HG02885 (cell line): Measurements from ENCODE around the gene RPS21.
A peak's percentile ranks its signal among the peaks of the same experiment; 100 is the strongest.

Source experiments
- ATAC-seq: cut with Tn5 transposase; IDR thresholded peaks from one replicate; pipeline ENCODE4 v1.9.1; 2021; ENCODE audit warnings: mild to moderate bottlenecking; ENCODE audit not compliant: unreplicated experiment, poor library complexity

Gene RPS21

DNA sequence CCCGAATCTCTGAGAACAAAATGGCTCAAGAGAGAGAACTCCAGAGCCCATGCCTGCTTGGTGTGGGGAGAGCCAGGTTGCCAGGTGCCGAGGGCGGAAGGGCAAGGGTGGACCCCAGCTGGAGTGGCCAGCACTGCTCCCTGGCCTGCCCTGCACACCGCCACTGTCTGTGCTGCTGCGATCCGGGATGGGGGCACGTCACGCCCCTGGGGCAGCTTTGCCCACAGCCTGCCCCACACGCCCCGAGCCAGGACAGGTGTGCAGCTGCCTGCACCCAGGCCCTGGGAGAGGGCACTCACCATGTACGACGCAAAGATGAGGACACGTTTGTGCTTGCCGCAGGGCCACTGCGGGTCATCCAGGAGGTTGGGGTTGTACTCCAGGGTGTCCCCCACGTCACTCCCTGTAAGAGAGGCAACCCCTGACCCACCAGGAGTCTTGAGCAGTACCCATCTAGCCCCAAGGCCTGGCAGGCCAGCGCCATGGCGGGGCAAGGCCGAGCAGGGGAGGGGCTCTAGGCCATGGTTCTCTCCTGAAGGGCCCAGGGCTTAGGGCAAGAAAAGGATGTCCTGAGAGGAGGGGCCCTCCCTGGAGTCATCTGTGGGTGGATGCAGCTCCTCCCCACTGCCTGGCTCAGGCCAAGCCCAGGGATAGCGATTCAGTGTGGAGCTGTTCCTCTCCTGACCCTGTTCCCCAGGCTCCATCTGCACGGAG, 5.9 kb downstream of the RPS21 start:
- no peak for ATAC-seq

DNA sequence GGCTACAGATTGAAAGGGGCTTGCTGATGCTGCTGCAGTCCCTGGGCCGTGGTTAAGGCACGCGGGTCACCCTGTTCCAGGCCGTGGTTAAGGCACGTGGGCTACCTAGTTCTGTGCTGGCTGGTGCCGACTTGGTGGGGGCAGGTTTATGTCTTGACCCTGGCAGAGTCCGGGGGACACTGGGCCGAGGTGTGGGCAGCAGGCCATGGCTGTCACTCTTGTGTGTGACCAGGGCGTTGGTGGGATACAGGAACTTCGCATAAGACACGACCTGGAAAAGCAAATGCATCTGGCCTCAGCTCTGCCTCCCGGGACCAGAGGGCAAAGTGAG, 6.4 kb downstream of the RPS21 start:
- no peak for ATAC-seq

DNA sequence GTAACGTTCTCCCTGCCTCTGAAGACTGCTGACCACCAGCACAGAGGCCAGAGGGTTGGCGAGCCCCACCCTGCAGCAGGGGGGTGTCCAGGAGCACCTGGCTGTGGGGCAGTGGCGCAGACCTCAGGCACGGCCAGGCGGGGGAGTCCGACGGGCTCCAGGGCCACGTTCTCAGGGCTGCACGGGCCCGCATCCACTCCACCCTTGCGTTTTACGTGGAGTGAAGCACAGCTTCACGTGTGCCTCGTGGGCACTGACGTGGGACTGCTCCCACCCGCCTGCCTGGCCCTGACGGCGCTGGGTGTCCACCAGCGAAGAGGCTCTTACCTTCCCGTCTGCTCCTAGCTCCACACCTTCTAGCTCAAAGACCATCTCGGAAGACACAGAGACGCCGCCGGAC, 6.9 kb downstream of the RPS21 start:
- ATAC-seq: no peak

DNA sequence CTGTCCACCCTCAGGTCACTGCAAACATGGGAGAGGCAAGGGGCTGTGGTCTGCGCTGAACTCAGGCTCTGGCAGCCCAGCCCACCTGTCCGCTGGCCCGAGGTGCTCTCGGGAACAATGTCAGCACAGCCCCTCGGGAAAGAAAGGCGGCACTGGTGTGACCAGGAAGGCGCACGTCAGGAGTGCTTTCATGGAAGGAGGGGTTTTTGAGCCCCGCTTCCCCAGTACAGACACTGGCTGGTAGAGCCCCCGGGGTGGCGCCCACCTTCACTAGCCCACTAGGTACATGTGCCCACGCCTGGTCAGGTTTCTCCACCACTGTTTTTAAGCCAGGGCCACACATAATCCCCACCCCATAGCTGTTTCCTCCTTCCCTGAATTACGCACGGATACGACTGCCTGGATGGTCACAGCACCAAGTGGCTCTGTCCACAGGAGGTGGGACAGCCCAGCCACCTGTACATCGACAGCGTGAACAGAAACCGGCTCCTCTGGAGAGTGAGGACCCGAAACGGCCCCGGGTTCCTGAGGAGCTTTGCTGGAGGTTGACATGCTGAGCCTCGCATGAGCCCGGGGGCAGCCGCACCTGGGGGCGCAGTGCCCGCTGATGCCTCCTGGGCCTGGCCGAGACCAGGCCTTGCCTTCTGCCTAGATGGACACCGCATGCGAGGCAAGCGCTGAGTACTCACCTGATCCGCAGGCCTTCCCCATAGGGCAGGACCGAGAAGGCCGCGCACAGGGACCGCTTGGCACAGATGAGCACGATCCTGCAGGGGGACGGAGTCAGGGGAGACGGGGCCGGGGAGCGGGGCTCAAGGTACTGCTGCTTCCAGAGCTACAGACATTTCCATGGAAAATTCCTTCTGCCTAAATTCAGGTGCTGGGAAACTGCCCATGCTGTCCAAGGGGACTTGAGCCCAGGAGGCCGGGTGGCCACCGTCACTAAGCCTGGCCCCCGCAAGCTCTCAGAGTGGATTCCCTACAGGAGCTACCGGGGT, 7.6 kb downstream of the RPS21 start:
- no peak for ATAC-seq

DNA sequence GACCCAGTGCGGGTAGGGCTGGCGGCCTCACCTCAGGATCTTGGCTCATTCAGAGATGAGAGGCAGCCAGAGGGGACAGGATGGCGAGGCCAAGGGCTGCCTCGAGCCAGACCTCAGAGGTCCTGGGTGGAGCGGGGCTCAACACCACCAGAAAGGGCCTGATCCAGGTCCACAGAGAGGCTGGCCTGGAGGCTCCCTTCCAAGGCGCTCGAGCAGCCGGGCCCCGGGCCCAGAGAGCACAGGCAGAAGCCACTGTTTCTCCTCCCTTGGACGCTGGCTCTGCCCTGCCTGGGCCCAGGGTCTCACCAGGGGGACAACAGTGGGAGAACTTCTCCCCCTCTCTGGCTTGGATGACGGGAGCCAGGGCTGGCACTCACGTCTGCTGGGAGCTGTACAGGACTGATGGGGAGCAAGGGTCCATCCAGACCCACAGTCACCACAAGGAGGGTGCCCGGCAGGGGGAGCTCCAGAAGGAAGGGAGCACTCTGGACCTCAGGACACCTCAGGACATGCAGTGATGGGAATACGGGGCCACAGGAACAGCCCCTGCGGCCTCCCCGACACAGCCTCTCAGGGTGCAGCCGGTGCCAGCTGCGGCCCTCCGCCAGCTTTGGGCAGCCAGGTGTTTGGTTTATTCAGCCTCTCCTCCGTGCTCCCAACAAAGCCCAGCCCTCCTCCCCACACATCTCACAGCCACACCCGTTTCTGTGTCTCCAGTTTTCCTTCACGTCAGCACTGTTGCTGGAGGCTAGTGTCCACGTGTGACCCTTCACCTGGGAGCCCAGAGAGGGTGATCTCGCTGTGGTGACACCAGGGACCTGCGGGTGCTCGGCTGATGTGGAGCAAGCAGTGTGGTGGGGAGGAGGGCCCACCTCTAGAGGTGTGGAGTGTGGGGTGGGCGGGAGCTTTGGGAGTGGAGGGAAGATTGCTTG, 8.7 kb downstream of the RPS21 start:
- ATAC-seq: no peak

DNA sequence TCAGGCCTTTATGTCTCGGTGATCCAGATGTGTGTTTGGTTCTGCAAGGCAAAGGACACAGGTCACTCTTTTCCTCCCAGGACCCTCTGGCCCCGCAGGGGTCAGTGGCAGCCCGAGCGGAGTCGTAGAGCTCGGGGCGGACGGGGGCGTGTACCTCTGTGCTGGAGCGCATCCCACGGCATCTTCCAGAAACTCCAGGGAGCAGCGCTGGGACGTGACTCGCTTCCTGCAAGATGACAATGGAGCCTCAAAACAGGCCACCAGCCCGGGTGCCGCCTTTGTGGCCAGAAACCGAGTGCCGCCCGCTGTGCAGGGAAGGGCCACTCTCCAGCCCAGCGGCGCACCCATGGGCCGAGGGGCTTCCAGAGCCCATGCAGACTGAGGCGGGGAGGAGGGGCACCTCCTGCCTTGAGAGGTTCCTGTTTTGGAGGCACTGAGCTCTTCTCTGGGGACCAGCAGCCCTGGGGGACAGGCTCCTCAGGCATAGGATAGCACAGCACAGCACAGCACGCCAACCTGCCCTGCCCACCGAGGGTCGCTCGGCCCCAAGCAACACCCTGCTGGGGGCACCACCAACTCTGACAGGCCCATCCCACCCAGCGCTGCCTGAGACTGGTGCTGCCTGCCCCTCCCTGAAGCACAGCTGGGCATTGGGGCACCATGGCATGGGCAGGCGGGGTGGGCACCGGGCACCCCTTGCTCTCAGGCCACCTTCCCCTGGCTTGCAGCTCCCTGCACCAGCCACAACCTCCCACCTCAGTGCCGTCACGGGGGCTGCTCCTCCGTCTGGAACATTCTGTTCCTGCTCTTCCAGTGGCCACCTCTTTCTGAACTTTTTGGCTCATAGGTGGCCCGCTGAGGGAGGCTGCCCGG, 9.7 kb downstream of the RPS21 start:
- no peak for ATAC-seq

DNA sequence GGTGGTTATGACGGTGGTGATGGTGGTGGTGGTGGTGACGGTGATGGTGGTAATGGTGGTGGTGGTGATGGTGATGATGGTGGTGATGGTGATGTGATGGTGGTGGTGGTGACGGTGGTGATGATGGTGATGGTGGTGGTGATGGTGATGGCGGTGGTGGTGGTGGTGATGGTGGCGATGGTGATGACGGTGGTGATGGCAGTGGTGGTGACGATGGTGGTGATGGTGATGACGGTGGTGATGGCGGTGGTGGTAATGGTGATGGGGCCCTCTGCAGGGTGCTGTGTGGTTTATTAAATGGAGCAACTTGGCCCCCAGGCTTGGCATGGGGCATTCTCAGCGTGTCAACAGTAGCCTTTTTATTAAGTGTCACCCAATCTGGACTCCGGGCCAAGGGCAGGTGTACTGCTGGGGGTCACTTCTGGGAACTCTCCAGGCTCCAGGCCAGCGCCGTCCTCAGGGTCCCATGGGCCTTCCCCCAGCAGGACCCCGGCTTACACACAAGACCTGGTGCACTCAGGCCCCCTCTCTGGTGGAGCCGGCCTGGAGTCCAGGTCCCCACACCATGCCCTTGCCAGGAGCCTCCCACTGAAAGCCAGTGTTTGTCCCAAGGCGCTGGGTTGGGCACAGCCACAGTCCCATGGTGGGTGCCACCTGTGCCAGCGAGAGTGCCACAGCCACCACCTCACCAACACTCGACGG, 11.4 kb downstream of the RPS21 start:
- no peak for ATAC-seq

DNA sequence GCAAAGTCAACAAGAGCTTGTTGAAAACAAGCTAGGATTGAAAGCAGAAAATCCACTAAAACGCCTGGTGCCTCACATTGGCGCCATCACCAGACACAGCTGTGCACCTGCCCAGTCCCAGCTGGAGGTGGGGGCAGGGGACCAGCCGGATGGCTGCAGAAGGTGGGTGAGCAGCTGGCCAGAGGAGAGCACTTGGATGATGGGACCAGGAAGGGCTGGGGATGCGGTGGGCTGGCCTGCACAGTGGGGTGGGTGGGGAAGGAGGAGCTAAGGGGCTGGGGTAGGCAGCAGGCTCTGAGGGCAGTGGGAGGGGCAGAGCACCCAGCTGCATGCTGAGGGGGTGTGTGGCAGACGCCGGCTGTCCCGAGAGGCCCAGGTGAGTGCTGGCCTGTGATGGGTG, 13.1 kb downstream of the RPS21 start:
- no peak for ATAC-seq

DNA sequence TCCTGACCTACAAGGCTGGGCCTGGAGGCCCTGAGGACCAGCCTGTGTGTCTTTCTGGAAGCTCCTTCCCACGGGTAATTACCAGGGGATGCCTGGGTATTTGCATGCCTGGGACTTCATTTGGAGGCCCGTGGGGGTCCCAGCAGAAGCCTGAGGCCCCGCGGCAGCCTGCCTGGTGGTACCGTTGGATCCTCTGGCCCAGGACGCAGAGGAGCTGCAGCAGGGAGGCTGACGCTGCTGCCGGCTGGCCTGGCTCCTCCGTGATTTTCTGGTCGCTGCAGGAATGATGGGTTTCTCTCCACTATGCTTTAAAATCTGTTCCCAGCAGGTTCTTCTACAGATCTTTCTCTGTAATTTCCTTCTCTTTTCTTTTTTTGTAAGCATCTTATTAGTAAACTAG, 13.6 kb downstream of the RPS21 start:
- ATAC-seq: no peak

DNA sequence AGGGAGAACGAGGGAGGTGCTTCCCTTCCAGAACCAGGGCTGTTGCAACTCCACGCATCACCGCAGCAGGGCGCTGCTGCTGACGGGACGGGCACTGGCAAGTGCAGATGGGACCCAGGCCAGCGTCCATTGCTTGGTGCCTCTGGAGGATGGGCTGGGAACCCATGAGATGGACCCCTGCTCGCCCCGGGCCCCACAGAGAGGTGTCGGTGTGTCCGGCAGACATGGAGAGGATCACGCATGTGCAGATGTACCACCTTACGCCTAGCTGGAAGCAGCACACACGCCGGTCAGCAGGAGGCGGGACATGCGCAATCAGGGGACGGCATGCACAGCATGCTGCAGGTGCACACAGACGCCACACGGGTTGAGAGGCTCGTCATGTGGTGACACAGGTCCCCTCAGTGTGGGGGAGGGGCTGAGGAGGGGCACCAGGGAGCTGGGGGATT, 14.5 kb downstream of the RPS21 start:
- no peak for ATAC-seq

DNA sequence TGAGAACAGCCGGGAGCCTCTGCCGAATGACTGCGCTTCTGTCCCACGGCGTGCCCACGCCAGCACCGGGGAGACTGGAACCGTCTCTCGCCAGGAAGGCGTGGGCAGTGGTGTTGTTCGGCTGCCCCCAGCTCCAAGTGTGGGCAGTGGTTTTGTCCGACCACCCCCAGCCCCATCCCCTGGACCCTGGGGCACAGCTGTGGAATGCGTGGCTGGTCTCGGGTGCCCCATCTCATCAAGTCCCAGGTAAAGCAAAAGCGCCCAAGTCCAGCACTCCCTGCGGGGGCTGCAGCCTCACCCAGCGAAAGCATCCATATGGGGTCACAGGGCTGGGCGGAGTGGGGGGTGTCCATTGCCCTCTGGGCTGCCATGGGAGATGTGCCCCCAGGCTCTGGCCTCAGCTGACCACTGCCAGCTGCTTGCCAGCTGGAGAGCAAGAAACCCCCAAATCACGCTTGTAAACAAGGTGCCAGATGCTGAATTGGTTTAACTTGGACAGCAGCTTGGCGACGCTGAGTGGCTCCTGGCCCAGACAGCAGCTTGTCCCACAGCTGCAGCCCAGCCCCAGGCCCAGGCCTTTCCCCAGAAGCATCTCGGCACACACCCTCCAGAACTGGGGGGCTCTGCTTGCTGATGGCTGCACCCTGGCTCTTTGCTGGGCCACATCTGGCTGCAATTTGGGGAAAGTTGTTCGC, 15.7 kb downstream of the RPS21 start:
- ATAC-seq: no peak

DNA sequence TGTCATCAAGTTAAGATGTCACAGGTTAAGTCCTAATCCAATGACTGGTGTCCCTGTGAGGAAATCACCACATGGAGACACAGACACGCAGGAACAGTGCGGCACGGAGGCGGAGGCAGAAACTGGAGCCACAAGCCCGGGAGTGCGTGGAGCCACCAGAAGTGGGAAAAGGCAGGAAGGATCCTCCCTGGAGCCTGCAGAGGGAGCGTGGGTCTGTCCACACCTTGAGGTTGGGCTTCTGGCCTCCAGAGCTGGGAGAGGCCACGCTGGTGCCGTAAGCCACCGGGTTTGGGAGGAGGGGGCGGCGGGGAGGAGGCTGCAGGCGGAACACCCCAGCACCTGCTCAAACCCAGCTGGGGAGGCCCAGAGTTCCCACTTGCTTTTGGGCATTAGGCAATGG, 16.4 kb downstream of the RPS21 start:
- ATAC-seq: no peak

DNA sequence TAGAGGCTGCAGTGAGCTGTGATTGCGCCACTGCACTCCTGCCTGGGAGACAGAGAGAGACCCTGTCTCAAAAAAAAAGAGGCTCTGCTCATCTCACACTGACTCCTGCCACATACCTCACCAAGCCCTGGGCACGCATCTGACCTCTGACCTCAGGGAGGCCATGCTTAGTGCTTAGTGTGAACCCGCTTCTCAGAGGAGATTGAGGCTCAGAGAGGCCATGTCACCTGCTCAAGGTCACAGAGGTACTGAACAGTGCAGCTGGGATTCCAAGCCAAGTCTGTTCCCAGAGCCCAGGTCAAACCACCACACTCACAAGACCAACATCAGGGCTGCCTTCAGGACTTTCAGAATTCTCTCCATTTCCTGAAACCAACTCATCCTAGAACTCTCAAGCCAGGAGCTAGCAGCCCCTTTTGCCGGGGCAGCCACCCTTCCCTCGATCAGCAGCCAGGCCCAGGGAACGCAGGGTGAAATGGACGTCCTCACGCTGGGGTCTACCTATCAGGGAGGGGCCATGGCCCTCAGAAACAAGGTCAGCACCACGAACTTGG, 17.3 kb downstream of the RPS21 start:
- no peak for ATAC-seq

DNA sequence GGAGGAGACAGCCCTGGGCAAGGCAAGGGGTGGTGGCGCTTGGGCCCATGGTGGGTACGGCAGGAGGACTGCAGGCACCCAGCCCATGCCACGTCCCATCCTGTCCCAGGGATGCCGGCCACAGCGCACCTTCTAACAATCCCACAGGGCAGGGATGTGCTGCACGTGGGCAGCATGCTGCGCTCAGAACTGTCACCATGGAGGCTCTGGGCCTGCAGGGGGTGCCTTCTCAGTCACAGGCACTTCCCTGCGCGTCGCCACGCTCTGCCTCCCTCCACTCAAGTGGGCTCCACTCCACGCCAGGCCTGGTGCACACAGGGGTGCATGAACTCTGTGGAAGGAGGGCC, 17.8 kb downstream of the RPS21 start:
- no peak for ATAC-seq

DNA sequence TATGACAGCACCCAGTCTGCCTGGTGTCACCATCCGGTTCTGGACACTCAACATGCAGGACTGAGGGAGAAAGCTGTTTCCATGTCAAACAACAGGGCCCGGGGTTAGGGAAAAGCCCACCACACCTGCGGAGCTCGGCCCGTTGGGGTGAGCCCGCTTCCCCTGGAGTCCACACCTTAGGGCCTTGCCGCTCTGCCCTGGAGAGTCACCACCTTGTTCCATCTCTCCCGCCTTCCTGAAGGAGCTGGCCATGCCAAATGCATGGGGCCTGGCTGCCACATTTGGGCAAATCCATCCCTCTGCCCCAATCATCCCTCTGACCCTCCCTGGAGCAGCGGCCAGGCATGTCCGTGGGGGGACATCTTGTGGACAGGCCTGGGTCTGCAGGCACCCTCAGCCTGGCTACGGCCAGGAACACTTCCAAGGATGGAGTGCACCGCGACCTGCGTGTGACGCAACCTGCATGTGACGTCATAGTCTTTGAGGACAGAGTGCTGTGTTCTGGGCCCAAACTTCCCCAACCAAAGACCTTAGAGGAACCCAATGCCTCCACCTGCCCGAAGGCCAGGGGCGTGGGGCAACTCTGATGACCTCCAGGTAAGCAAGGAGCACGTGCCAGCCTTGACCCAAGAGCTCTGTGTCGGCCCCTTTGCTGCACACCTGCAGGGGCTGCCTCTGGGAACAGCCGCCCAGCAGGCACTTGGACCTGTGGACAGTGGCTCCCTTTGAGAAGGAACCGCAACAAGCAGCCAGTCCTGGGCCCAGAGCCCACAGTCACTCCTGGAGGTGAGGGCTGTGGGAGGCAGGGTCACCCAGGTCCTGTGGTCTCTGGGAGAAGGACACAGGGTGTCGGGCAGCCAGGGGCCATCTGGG, 18.4 kb downstream of the RPS21 start:
- ATAC-seq: no peak

DNA sequence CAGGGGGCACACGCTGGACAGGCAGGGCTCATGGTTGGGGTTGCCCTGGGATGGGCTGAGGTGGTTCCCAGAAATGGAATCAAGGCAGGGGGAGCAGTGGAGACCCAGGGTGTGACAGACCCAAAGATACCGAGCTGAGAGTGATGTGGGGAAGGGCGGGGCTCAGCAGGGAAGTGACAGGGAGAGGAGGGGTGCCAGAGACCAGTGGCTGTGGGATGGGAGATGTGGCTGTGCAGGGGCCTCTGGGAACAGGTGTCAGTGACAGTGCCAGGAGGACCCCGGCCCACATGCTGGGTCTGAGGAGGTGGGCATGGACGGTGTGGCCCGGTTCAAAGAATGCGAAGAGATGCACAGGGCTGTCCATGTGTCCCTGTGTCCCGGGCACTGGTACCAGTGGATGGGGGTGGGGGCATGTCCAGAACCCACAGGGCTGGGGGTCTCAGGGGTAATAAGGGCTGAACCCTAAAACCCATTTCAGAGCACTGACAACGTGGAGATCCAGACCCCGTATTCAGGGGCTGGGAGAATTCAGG, 19.1 kb downstream of the RPS21 start:
- ATAC-seq: no peak

DNA sequence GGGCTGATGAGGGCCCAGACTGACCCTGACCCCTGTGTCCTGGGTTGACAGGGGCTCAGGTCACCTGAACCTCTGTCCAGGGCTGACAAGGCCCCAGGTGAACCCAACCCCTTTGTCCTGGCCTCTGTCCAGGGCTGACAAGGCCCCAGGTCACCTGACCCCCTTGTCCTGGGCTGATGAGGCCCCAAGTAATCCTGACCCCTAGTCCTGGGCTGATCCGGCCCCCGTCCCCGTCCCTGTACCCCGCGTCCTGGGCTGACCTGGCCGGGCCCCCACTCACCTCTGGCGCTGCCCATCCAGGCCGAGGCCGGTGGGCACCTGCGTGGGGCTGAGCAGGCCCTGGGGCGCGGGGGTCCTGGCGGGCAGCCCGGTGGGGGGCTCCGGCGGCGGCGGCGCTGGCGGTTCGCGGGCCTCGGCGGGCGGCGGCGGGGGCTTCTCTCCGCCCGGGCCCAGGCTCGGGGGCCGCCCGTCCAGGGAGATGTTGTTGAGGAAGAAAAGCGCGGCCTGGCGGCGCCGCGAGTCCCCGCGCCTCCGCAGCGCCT, 19.8 kb downstream of the RPS21 start:
- peak; percentile 2 for ATAC-seq
